HG03460 (cell line): ENCODE results near the gene RPS8.
"Not testable (repeated sequence)": the region's sequence is repeated elsewhere in the genome, so short reads cannot be mapped to it uniquely, and the experiment has no call there.

Experiments used
- ATAC-seq: cut with Tn5 transposase; IDR thresholded peaks from one replicate; pipeline ENCODE4 v1.9.1; 2021; ENCODE audit not compliant: unreplicated experiment

Gene RPS8

DNA sequence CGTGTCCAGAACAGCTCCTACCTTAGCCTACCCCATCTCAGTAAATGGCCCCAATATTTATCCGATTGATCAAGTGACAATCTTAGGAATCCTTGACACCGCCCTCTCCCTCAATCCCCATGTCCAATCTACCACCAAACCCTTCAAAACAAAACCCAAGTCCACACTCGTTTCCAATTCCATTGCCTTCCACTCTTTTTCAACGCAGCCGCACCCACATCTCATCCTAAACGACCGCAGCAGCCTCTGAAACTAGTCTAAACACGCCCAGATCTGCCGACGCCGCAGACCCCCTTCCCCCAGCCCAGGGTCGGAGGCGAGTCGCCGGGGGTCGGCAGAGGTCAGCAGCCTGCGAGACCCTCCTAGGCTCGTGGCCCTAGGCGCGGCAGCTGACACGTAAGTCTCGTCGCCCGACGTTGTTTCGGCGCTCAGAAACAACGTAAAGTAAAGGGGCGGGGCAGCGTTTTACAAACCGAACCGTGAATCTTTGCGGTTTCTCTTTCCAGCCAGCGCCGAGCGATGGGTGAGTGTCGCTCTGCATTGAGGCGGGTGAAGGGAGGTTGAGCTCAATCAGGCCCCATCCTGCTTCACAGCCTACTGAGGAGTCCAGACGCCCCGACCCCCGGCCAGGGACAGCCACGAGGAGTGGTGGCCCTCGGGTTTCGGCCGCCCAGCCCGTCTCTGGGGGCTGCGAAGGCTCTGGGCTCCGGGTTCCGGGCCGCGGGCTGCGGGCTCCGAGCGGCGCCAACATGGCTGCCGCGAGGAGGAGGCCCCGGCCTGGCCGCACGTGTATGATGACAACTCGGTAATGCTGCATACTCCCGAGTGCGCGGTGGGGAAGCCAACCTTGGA, at the start of gene RPS8:
Gene RPS8, plus strand, starts transcription at position 463 of the 852 bp plus-strand sequence. Its CDS starts 57 bp downstream, at position 520.
- peak; percentile 74 for ATAC-seq

DNA sequence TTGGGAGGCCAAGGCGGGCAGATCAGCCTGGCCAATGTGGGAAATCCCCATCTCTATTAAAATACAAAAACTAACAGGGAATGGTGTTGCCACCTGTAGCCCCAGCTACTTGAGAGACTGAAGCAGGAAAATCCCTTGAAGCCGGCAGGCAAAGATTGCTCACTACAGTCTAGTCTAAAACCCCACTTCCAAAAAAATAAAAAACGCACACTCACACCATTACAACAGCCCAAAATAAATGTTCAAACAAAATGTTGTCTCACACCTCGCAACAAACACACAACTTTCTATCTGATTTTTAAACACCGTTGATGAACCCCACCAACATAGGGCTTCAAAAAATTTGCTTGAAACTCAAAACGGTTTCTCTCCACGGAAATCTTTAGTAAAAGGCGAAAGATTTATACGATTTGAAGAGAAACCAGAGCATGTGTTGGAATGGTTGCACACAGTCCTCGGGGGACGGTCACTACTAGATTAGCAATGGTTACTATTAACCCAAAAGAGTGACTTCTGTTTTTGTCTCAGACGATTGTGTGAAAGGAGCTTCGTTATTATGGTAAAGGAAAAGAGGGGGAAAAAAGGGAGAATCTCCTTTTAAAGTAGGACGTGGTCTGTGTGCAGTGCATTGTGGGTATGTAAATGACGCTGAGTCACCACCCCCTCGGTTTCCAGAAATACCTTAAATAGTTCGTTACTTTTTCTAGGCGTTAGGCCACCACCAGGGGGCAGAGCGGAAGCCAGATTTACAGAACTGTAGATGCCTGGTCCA, 44.4 kb upstream of the RPS8 start, which contains the start of gene RNU5D-1:
Gene RNU5D-1, minus strand, starts transcription at position 430 of the 772 bp plus-strand sequence.
- ATAC-seq: peak; percentile 64

DNA sequence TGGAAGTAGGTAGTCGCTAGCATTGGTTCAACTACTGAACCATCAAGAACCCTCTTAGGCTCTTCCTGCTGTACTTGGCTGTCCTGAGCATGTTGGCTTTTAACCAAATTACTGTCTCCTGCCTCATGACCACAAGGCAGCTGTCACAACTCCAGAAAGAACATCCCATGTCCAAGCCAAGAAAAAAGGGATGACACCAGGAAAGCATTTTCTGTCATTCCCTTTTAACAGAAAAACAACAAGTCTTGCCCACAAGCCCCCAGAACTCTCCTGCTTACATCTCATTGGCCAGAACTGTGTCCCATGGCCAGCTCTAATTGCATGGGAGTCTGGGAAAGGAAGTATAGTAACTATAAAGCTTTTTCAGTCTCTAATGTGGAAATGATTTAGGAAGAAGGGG, 42.0 kb upstream of the RPS8 start:
- ATAC-seq: no peak

DNA sequence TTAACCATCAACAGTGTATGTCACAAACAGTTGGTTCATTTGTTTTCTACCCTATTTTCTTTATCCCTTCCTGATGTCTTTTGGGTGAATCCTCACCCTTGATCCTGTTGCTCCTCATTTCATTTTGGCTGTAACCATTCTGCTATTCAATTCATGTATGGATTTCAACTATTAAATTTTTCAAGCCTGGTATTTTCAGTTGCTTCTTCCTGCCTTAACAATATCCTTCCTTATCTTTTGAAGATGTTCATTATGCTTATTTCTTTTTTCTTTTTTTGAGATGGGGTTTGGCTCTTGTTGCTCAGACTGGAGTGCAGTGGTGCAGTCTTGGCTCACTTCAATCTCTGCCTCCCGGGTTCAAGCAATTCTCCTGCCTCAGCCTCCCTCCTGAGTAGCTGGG, 41.6 kb upstream of the RPS8 start:
- ATAC-seq: no peak

DNA sequence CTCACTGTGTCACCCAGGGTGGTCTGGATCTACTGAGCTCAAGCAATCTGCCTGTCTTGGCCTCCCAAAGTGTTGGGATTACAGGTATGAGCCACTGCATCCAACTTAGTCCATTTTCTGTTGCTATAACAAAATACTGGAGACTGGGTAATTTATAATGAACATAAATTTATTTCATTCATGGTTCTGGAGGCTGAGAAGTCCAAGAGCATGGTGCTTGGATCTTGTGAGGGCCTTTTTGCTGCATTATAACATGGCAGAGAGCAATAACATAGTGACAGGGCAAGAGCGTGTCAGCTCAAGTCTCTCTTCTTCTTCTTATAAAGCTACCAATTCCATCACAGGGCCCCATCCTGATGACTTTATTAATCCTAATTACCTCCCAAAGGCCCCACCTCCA, 39.3 kb upstream of the RPS8 start:
- no peak for ATAC-seq

DNA sequence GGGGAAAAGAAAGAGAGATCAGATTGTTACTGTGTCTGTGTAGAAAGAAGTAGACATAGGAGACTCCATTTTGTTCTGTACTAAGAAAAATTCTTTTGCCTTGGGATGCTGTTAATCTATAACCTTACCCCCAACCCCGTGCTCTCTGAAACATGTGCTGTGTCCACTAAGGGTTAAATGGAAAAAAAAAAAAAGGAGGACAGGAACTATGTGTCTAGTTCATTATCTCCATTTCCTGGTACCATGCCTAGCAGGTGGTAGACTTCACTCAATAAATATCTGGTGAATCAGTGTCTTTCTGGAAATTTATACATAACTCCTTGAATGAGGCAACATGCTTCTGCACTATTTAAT, 36.4 kb upstream of the RPS8 start:
- not testable (repeated sequence) for ATAC-seq

DNA sequence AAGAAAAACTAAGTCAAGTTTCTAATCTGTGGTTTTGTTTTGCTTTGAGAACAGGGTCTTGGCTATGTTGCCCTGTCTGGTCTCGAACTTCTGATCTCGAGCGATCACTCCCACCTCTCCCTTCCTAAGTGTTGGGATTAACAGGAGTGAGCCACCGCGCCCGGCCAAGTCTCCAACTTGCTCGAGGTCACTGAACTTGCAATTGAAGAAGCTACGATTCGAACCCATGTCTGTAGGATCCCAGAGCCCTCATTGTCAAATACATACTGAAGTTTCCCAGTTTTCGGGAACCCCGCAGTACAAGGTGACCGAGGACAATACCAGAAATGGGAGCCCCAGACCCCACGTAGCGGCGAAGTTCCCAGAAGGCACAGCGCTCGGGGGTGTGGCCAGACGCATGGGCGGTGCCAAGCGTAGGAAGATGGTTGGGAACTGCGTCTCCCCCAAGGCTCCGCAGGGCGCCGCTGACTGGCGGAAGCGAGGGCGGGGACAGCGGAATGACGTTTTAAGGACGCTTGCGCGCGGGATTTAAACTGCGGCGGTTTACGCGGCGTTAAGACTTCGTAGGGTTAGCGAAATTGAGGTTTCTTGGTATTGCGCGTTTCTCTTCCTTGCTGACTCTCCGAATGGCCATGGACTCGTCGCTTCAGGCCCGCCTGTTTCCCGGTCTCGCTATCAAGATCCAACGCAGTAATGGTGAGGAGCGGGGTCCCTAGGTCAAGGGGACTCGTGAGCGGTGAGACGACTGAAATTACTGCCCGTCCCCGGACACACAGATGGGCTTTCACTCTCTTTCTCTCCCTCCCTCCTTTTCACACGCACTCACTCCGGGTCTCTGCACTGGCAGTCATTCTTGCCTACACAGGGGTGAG, 35.8 kb upstream of the RPS8 start, which contains the start of gene KIF2C:
Gene KIF2C, plus strand, starts transcription at position 531 of the 872 bp plus-strand sequence. Its CDS starts 96 bp downstream, at position 627.
- peak; percentile 97 for ATAC-seq

DNA sequence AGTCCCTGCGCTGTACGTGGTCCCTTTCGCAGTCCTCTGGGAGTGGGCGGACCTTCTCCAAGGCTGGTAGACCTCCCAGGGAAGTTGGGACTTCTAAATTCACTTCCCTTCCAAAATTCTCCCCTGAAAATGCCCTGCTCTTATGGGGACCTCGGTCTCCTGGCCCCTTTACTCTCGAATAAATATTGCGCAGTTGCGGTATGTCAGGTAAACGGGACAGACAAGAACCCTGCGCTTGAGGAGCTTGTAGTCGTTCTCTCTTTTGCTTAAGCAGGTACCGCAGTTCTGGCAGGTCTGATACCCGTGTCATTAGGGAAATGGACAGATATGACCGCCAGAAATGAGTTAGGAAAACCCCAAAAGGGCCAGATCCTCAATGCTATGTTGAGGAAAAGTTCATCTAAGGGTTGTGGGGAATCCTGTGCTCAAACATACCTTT, 35.1 kb upstream of the RPS8 start:
- no peak for ATAC-seq

DNA sequence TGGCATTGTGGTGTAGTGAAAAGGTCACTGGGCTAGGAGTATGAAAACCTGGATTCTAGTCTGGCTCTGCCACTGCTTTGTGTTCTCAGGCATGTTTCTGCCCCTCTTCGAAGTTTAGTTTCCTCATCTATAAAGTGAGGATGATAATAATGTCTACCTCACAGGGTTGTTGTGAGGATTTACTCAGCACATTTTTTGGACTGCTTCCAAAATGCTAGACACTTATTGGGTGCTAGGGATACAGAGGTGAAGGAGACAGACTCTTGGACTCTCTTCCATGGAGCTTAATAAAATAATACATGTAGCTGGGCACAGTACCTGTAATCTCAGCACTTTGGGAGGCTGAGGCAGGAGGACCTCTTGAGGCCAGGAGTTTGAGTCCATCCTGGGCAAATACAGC, 32.1 kb upstream of the RPS8 start:
- ATAC-seq: no peak

DNA sequence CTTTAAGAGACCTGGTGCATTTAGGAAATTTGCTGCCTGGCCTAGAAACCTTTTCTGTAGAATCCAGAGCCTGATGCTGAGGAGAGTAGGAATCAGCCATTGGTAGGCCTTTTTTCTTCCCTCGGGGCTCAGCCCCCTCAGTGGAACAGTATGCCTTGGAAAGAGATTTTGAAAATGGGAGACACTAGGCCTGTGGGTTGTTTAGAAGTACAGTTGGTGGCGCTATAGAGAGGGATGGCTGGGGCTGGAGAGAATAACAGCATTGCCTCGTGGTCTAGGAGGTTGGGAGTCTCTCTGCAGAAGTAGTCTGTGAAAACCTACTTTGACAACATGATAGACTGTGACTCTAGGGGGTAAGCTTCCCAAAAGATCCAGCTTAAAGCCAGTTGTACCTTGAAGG, 27.5 kb upstream of the RPS8 start:
- ATAC-seq: no peak

DNA sequence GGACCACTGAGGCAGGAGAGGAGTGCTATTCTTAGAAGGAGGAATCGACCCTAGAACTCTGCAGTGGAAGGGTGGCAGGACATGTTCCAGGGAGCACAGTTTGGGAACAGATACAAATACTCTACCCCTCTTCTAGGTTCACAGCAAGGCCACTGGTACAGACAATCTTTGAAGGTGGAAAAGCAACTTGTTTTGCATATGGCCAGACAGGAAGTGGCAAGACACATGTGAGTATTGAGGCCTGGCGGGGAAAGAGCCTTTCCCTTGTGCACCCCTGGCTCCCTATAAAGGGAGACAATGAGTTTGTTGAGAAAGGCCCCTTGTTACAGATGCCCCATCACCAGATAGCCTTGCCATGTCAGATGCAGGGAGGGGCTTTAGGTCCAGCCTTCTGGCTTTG, 17.9 kb upstream of the RPS8 start:
- ATAC-seq: no peak

DNA sequence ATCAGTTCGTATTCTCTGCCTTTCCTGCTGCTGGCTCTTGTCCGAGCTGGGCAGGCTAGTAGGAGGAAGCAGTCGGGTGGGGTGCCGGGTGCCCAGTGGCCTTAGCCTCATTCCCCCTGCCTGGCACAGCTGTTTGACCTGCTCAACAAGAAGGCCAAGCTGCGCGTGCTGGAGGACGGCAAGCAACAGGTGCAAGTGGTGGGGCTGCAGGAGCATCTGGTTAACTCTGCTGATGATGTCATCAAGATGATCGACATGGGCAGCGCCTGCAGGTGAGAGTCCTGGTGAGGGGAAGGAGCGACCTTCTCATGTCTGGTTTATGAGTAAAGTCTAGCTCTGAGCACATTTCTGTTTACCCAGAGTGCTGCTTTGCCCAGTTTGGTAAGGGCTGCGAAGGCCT, 16.3 kb upstream of the RPS8 start:
- ATAC-seq: no peak

DNA sequence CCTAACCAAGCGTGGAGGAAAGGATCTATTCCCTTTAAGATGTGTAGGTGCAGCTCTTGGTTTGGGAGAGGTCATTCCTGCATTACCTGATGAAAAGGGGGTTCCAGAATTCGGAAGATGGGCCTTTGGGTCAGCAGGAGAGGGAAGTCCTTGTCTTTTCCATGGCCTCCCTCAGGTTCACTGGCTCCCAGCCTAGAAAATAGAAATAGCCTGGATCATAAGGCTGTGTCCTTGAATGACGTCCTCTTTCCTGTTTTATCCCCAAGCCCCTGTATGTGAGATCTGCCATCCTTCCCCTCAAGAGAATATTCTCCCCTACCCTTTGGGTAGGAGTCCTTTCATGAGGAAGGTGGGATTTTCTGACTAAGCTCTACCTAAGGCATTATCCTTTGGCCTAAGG, 14.5 kb upstream of the RPS8 start:
- no peak for ATAC-seq

DNA sequence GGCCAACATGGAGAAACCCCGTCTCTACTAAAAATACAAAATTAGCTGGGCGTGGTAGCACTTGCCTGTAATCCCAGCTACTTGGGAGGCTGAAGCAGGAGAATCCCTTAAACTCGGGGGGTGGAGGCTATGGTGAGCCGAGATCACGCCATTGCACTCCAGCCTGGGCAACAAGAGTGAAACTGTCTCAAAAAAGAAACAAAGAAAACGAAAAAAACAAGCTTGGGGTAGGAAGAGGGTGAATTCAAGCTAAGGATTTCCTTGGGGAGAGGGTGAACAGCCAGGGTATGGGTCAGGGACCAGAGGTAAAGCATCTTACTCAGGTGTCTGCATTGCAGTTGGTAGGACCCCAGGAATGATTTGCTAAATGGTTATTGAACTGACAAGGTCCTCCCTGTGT, 8.9 kb upstream of the RPS8 start:
- not testable (repeated sequence) for ATAC-seq

DNA sequence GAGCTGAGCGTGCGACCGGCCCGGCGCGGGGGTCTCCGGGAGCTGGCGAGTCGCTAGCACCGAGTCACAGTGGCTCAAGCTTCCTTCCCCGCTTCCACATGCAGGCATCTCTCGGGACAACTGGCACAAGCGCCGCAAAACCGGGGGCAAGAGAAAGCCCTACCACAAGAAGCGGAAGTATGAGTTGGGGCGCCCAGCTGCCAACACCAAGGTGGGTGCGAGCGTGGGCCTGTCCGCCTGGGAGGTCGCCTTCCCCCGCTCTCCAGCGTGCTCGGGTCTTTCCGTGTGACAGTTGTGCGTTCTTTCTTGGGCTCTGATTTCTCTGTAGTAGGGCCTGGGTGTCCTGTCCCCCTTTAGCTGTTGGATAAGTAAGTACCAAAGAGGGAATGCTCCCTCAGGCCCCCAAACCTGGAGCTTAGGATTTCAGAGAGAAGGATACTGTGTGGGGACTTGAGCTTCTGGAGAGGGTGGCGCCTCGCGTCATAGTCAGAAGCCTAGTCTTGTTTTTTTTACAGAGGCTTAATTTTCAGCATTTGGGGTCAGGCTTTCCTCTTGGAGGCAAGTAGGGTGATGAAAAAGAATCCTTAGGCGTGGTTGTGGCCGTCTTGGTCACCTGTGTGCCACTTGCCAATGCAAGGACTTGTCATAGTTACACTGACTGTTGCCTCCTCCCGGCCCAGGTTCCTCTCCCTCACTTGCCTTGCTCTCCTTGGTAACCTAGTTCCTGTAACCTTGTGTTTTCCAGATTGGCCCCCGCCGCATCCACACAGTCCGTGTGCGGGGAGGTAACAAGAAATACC, 790 bp downstream of the RPS8 start:
- ATAC-seq: peak; percentile 12

DNA sequence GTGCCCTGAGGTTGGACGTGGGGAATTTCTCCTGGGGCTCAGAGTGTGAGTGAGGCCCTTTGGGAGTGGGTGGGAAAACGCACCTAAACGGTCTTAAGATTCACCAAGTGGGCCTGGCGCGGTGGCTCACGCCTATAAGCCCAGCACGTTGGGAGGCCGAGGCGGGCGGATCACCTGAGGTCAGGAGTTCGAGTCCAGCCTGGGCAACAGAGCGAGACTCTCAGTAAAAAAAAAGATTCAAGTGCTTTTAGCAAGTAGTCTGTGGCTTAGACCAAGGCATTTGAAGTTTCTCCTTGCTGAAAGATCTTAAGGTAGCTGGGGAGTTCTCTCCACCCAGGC, 1.4 kb downstream of the RPS8 start:
- no peak for ATAC-seq

DNA sequence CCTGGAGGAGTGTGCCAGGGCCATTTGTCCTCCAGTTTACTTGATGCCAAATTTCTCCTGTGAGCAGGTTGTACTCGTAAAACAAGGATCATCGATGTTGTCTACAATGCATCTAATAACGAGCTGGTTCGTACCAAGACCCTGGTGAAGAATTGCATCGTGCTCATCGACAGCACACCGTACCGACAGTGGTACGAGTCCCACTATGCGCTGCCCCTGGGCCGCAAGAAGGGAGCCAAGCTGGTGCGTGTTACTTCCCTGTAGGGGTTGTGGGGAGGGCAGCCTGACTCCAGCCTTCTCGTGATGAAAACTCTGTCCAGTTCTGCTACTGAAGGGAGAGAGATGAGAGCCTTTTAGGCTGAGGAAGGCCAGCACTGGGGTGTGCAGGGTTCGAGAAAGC, 2.2 kb downstream of the RPS8 start:
- ATAC-seq: no peak

DNA sequence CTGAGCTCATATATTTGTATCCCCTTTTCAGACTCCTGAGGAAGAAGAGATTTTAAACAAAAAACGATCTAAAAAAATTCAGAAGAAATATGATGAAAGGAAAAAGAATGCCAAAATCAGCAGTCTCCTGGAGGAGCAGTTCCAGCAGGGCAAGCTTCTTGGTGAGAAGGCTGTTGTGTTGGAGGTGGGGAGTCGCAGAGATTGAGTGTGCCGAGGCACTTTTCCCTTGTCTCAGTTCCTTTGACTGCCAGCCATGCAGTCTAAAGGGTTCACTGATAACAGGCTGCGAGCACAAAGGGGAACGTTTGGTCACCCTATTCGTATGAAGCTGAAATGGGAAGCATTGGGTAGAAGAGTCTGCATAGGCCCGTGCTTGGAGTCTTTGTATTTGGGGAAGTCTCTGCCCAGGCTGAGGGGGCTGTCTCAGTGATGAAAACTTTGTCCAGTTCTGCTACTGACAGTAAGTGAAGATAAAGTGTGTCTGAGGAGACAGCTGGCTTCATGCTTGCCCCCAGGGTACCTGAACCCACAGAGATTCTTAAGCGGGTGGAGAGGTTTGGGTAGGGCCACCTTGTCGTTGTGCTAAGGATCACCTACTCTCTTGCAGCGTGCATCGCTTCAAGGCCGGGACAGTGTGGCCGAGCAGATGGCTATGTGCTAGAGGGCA, 2.8 kb downstream of the RPS8 start:
- no peak for ATAC-seq

DNA sequence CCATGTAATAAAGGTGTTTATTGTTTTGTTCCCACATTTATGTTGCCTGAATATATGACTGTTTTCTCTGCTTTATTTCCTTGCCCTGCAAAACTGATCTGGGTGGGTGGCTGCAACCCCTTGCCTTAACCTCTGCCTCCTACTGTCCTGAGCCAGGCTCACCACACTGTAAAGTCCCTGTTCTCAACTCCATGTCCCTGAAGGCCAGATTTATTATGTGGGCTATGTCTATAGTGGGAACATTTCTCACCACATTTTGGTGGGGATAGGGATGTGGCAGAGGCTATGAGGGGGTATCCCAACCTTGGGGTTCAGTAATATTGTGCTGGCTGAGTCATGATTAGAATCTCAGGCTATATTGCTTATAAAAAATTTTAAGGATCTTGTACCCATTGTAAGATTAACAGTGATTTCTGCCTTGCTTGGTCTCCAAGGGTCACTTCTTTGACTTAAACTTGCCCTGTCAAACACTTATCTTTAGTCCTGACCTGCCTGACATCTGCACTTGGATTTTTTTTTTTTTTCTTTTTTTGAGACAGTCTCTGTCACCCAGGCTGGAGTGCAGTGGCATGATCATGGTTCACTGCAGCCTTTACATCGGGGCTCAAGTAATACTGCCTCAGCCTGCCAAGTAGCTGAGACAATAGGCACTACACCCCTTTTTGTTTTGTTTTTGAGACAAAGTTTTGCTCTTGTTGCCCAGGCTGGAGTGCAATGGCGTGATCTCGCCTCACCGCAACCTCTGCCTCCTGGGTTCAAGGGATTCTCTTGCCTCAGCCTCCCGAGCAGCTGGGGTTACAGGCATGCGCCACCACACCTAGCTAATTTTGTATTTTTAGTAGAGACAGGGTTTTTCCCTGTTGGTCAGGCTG, 3.6 kb downstream of the RPS8 start:
- no peak for ATAC-seq
